Heart left ventricle (tissue), 16 donors: ENCODE results near the gene PANX3. TPM values are rescaled to one million over a fixed set of nuclear protein-coding genes. Genes with fewer than 3 reads are reported as not detected.
"Not testable (repeated sequence)": the region's sequence is repeated elsewhere in the genome, so short reads cannot be mapped to it uniquely, and the experiment has no call there.

Source experiments
- ATAC-seq, 4 donors: fragments of 200-7000 bp; cut with Tn5 transposase; one replicate each; pipeline ENCODE4 v1.9.1; 2020 to 2022; ENCODE audit warnings: moderate library complexity in 4 of 4, mild to moderate bottlenecking in 3 of 4, moderate number of reproducible peaks in 1 of 4
- DNase-seq, 5 donors: peaks; one replicate each; pipeline ENCODE4 v3.0.0-alpha.2; 2020
- H3K27ac ChIP-seq, 12 donors: fragments of 200-600 bp; sonication (generic) in 4 of 12; one replicate each; pipeline versions ENCODE4 v1.5.0 to v1.8.0; 2016 to 2022; ENCODE audit warnings: mild to moderate bottlenecking in 2 of 12
- H3K27me3 ChIP-seq, 9 donors: fragments of 200-600 bp; sonication (generic) in 2 of 9; one replicate each; pipeline versions ENCODE4 v1.5.1 to v1.8.0; 2016 to 2022; ENCODE audit warnings: mild to moderate bottlenecking in 3 of 9
- H3K36me3 ChIP-seq, 9 donors: fragments of 200-600 bp; sonication (generic) in 2 of 9; one replicate each; pipeline versions ENCODE4 v1.5.0 to v1.8.0; 2018 to 2022; ENCODE audit warnings: mild to moderate bottlenecking in 2 of 9
- H3K4me1 ChIP-seq, 12 donors: fragments of 200-600 bp; sonication (generic) in 4 of 12; one replicate each; pipeline versions ENCODE4 v1.5.0 to v1.8.0; 2016 to 2022; ENCODE audit warnings: mild to moderate bottlenecking in 3 of 12
- H3K4me3 ChIP-seq, 12 donors: fragments of 200-600 bp; sonication (generic) in 4 of 12; one replicate each; pipeline versions ENCODE4 v1.5.0 to v1.8.0; 2017 to 2022; ENCODE audit warnings: mild to moderate bottlenecking in 9 of 12, moderate library complexity in 4 of 12
- H3K9me3 ChIP-seq, 12 donors: fragments of 200-600 bp; sonication (generic) in 4 of 12; one replicate each; pipeline versions ENCODE4 v1.5.0 to v1.8.0; 2016 to 2022; ENCODE audit warnings: mild to moderate bottlenecking in 1 of 12
- CTCF ChIP-seq, 12 donors: fragments of 200-600 bp; sonication (generic) in 4 of 12; IDR thresholded peaks; one replicate each; pipeline versions ENCODE4 v1.5.0 to v1.8.0; 2018 to 2022; ENCODE audit warnings: antibody characterized with exemption in 12 of 12, mild to moderate bottlenecking in 5 of 12
- POLR2A ChIP-seq, 2 donors: fragments of 450-650 bp; IDR thresholded peaks; one replicate each; pipeline ENCODE4 v1.6.1; 2017; ENCODE audit warnings: antibody characterized with exemption in 2 of 2, mild to moderate bottlenecking in 2 of 2, moderate library complexity in 2 of 2
- WGBS, 4 donors: extraction: QIAGEN DNeasy Blood & Tissue Kit in 2 of 4; methylation state at CpG; one replicate each; pipeline versions ENCODE4 v1.1.5 to v1.1.7; 2013 to 2018; 5-methylcytosine and 5-hydroxymethylcytosine counted together
- intact Hi-C, 10 donors: fragments of 100-400 bp; cut with DNase I; formaldehyde crosslinking; loops; one replicate each; pipeline versions ENCODE4 v1.11.1 to v1.14.2; 2022
- polyA plus RNA-seq, 2 donors: library from polyadenylated mRNA; stranded (reverse); fragments of 200-250 nt; gene quantifications; one replicate each; pipeline ENCODE4 v1.2.3, GENCODE V29; 2013
- total RNA-seq, 9 donors: library from RNA; depleted of rRNA in 2 of 9; stranded (reverse); fragments of >200 nt in 2 of 9; fragmentation: NEBNext Ultra II Directional in 3 of 9; extraction: Animal tissue kit (Norgen Biotek cat#: 25700) in 3 of 9; gene quantifications; one replicate each; pipeline versions ENCODE4 v1.1.0 to v1.2.4, GENCODE V29; 2016 to 2023
- donor health status: ischemic (EF 13 %, LVEDD 7.1; RV severe dilation, severe dysfunction).
- donor health status: healthy with polysubstance abuse.
- donor health status: DM: no; HTN: yes; CAD: no.
- donor health status: DM: no; HTN: no; CAD: no.
- donor health status: ischemic (EF 25% LVEDD 6.9; RV normal size, moderate dysfunction).
- donor health status: ischemic (EF 25% LVEDD 5.7; RV mildly dilated, moderate dysfunction).
- donor health status: healthy.
- donor health status: DM: yes; HTN: yes; CAD: no.
- donor health status: ischemic (EF 35%, LVEDD 5.7; RV mildly dilated, moderate dysfunction).
- donor health status: nonischemic (EF 11% LVEDD 7.7; RV severe dilation, severe dysfunction).
- donor health status: DM: yes; HTN: yes; CAD: no.
- donor health status: PGD.
- donor health status: ischemic (EF 29% LVEDD 5.4; RV normal size, mild dysfunction).
- donor health status: nonischemic (EF 23%, LVEDD 6.1; RV moderate dilation, normal function).

Gene PANX3
- total and polyA plus RNA-seq, 11 donors, result not detected

- H3K4me1 ChIP-seq, result no peaks in the 10 kb centered on the region
- peaks cover 0 to 20% (median 0%) of the 10 kb centered on the region in 9 donors for H3K27me3 ChIP-seq
- no peak for DNase-seq
- TF ChIP-seq POLR2A (IDR thresholded peaks at IDR 0.05), result no peak
- TF ChIP-seq CTCF (IDR thresholded peaks at IDR 0.05), result no peak
- H3K27ac ChIP-seq, result no peak overlapping the region
- peaks cover 0 to 4% (median 0%) of the 10 kb centered on the region in 12 donors for H3K9me3 ChIP-seq
- no peaks in the 10 kb centered on the region for H3K36me3 ChIP-seq
- WGBS, 4 donors, result 89 to 96% (median 91%) methylated on average over 3 of the region's 3 CpGs
- no peak overlapping the region for H3K4me3 ChIP-seq
- intact Hi-C loops, result no loop called here
- no peak for ATAC-seq
These were observed 15.9 kb upstream of the PANX3 start for GRCh38 chr11:124595302-124595701.

GRCh38 chr11:124597626-124598025, 13.6 kb upstream of the PANX3 start:
- DNase-seq (no peak), ATAC-seq (no peak)
- no peak overlapping the region for H3K27ac ChIP-seq
- peaks cover 0 to 4% (median 0%) of the 10 kb centered on the region in 12 donors for H3K9me3 ChIP-seq
- H3K27me3 ChIP-seq, result peaks cover 0 to 20% (median 0%) of the 10 kb centered on the region in 9 donors
- H3K4me3 ChIP-seq, result no peak overlapping the region
- intact Hi-C loops, result no loop called here
- no peak for TF ChIP-seq CTCF (IDR thresholded peaks at IDR 0.05)
- TF ChIP-seq POLR2A (IDR thresholded peaks at IDR 0.05), result no peak
- H3K4me1 ChIP-seq, result no peaks in the 10 kb centered on the region
- no peaks in the 10 kb centered on the region for H3K36me3 ChIP-seq

GRCh38 chr11:124600621-124601320, 10.5 kb upstream of the PANX3 start:
- no peak overlapping the region for H3K27ac ChIP-seq
- ATAC-seq, result no peak
- intact Hi-C loops, result no loop called here
- peaks cover 0 to 14% (median 0%) of the 10 kb centered on the region in 9 donors for H3K27me3 ChIP-seq
- H3K36me3 ChIP-seq, result no peaks in the 10 kb centered on the region
- TF ChIP-seq POLR2A (IDR thresholded peaks at IDR 0.05) (no peak), CTCF (IDR thresholded peaks at IDR 0.05) (no peak)
- no peak overlapping the region for H3K4me3 ChIP-seq
- peaks cover 0 to 4% (median 0%) of the 10 kb centered on the region in 12 donors for H3K9me3 ChIP-seq
- DNase-seq, result no peak
- no peaks in the 10 kb centered on the region for H3K4me1 ChIP-seq
- 46 to 59% (median 55%) methylated on average over 5 of the region's 5 CpGs for WGBS, 4 donors

GRCh38 chr11:124602193-124602592, 9.0 kb upstream of the PANX3 start:
- Histone ChIP-seq H3K9me3 (peaks cover 0 to 4% (median 0%) of the 10 kb centered on the region in 12 donors), H3K27ac (no peak overlapping the region), H3K4me1 (no peaks in the 10 kb centered on the region), H3K4me3 (no peak overlapping the region), H3K36me3 (no peaks in the 10 kb centered on the region), H3K27me3 (peaks cover 0 to 8% (median 0%) of the 10 kb centered on the region in 9 donors)
- TF ChIP-seq POLR2A (IDR thresholded peaks at IDR 0.05), result no peak
- 73 to 92% (median 88%) methylated on average over 3 of the region's 3 CpGs for whole genome bisulfite sequencing, 4 donors
- DNase-seq (no peak), ATAC-seq (no peak)
- intact Hi-C loops, result no loop called here

- 73 to 81% (median 76%) methylated on average over 3 of the region's 3 CpGs for WGBS, 4 donors
- intact Hi-C loops, H3K27me3 ChIP-seq, H3K27ac ChIP-seq, H3K4me3 ChIP-seq, H3K9me3 ChIP-seq, DNase-seq, H3K36me3 ChIP-seq, H3K4me1 ChIP-seq, ATAC-seq: not testable (repeated sequence)
These were observed 8.5 kb upstream of the PANX3 start for GRCh38 chr11:124602723-124603122.
